ENCODE results near the gene MRPL52. TPM values are rescaled to one million over a fixed set of nuclear protein-coding genes. Genes with fewer than 3 reads are reported as not detected.

Gene MRPL52
- polyA plus RNA-seq, 3 donors, result 32.3 to 164 (median 130) TPM

GRCh38 chr14:22865424-22866405, 36.0 kb downstream of the MRPL52 start:
- peaks cover 3 to 5% of the 10 kb centered on the region in 2 donors for H3K4me1 ChIP-seq (ENCODE audit: control insufficient read depth in 1 of 2, insufficient read depth in 2 of 2, low read length in 2 of 2)
- no peaks in the 10 kb centered on the region for H3K27me3 ChIP-seq (ENCODE audit: control insufficient read depth in 2 of 2, insufficient read depth in 2 of 2, low read length in 2 of 2)
- DNase-seq, result no peak
- H3K4me2 ChIP-seq (replicated peaks; ENCODE audit: extremely low read depth, low read length, poor library complexity, severe bottlenecking), result no peak overlapping the region
- no peak overlapping the region for H3K27ac ChIP-seq (ENCODE audit: low read depth in 1 of 2, low read length in 2 of 2)
- no peak overlapping the region for H2AFZ ChIP-seq (ENCODE audit: insufficient read depth, low read depth, low read length, poor library complexity, severe bottlenecking)
- intact Hi-C loops (cut with micrococcal nuclease), result no loop called here
- WGBS (ENCODE audit: insufficient coverage), result 60% methylated on average over 1 of the region's 6 CpGs
- Mint-ChIP-seq H3K27ac (no peak overlapping the region), H3K9me3 (peaks cover 0 to 3% (median 2%) of the 10 kb centered on the region in 7 donors), H3K4me1 (peaks cover 4% of the 10 kb centered on the region), H3K4me3 (no peak overlapping the region), H3K27me3 (ENCODE audit: low read depth in 3 of 3) (peaks cover 5 to 19% (median 16%) of the 10 kb centered on the region in 3 donors), H3K36me3 (no peaks in the 10 kb centered on the region)
- H3K79me2 ChIP-seq (ENCODE audit: insufficient read depth, low read length), result no peaks in the 10 kb centered on the region
- H3K4me3 ChIP-seq (replicated peaks in 1 of 3; ENCODE audit: low read depth in 2 of 3, low read length in 3 of 3), result no peak overlapping the region
- TF ChIP-seq, protein P1, sequence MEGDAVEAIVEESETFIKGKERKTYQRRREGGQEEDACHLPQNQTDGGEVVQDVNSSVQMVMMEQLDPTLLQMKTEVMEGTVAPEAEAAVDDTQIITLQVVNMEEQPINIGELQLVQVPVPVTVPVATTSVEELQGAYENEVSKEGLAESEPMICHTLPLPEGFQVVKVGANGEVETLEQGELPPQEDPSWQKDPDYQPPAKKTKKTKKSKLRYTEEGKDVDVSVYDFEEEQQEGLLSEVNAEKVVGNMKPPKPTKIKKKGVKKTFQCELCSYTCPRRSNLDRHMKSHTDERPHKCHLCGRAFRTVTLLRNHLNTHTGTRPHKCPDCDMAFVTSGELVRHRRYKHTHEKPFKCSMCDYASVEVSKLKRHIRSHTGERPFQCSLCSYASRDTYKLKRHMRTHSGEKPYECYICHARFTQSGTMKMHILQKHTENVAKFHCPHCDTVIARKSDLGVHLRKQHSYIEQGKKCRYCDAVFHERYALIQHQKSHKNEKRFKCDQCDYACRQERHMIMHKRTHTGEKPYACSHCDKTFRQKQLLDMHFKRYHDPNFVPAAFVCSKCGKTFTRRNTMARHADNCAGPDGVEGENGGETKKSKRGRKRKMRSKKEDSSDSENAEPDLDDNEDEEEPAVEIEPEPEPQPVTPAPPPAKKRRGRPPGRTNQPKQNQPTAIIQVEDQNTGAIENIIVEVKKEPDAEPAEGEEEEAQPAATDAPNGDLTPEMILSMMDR (IDR thresholded peaks at IDR 0.05), result no peak
- no peak overlapping the region for H3K9ac ChIP-seq (ENCODE audit: insufficient read depth, low read length, poor library complexity, severe bottlenecking)
- H4K20me1 ChIP-seq (ENCODE audit: insufficient read depth, low read length), result no peaks in the 10 kb centered on the region
- H3K9me3 ChIP-seq (replicated peaks in 1 of 2; ENCODE audit: control insufficient read depth in 1 of 2, insufficient read depth in 1 of 2, low read length in 2 of 2), result no peaks in the 10 kb centered on the region
- no peaks in the 10 kb centered on the region for H3K36me3 ChIP-seq (replicated peaks in 1 of 2; ENCODE audit: control insufficient read depth in 1 of 2, insufficient read depth in 2 of 2, low read length in 2 of 2)

- intact Hi-C loops (cut with micrococcal nuclease), result no loop called here
- no peaks in the 10 kb centered on the region for H3K36me3 Mint-ChIP-seq
- H3K4me1 ChIP-seq (ENCODE audit: control insufficient read depth in 1 of 2, insufficient read depth in 2 of 2, low read length in 2 of 2), result peaks cover 11 to 15% of the 10 kb centered on the region in 2 donors
- H3K79me2 ChIP-seq (ENCODE audit: insufficient read depth, low read length), result peaks cover 3% of the 10 kb centered on the region
- peaks cover 5 to 15% (median 10%) of the 10 kb centered on the region in 3 donors for H3K27me3 Mint-ChIP-seq (ENCODE audit: low read depth in 3 of 3)
- H3K9ac ChIP-seq (ENCODE audit: insufficient read depth, low read length, poor library complexity, severe bottlenecking), result no peak overlapping the region
- peaks cover 10% of the 10 kb centered on the region for H3K4me1 Mint-ChIP-seq
- H3K36me3 ChIP-seq (replicated peaks in 1 of 2; ENCODE audit: control insufficient read depth in 1 of 2, insufficient read depth in 2 of 2, low read length in 2 of 2), result no peaks in the 10 kb centered on the region
- TF ChIP-seq, protein P1 (IDR thresholded peaks at IDR 0.05), result no peak
- H3K4me2 ChIP-seq (replicated peaks; ENCODE audit: extremely low read depth, low read length, poor library complexity, severe bottlenecking), result no peak overlapping the region
- no peak overlapping the region for H3K27ac Mint-ChIP-seq
- H3K27ac ChIP-seq (ENCODE audit: low read depth in 1 of 2, low read length in 2 of 2), result no peak overlapping the region
- H3K4me3 Mint-ChIP-seq, result no peak overlapping the region
- no peak for DNase-seq
- no peak overlapping the region for H3K4me3 ChIP-seq (replicated peaks in 1 of 3; ENCODE audit: low read depth in 2 of 3, low read length in 3 of 3)
- WGBS (ENCODE audit: insufficient coverage), result 100% methylated on average over 1 of the region's 5 CpGs
- no peaks in the 10 kb centered on the region for H3K9me3 ChIP-seq (replicated peaks in 1 of 2; ENCODE audit: control insufficient read depth in 1 of 2, insufficient read depth in 1 of 2, low read length in 2 of 2)
- peaks cover 0 to 2% (median 0%) of the 10 kb centered on the region in 7 donors for H3K9me3 Mint-ChIP-seq
- H2AFZ ChIP-seq (ENCODE audit: insufficient read depth, low read depth, low read length, poor library complexity, severe bottlenecking), result no peak overlapping the region
- no peaks in the 10 kb centered on the region for H4K20me1 ChIP-seq (ENCODE audit: insufficient read depth, low read length)
- no peaks in the 10 kb centered on the region for H3K27me3 ChIP-seq (ENCODE audit: control insufficient read depth in 2 of 2, insufficient read depth in 2 of 2, low read length in 2 of 2)
Measured at GRCh38 chr14:22866874-22867273, 37.2 kb downstream of the MRPL52 start.

All from CD14-positive monocyte (primary cell).